ENCODE data around the gene SCAMP5. TPM values are rescaled to one million over a fixed set of nuclear protein-coding genes. Genes with fewer than 3 reads are reported as not detected.

The SCAMP5 gene
- total RNA-seq, 6 experiments from 2014 or later, result 6.4 to 11.2 (median 6.9) TPM

DNA sequence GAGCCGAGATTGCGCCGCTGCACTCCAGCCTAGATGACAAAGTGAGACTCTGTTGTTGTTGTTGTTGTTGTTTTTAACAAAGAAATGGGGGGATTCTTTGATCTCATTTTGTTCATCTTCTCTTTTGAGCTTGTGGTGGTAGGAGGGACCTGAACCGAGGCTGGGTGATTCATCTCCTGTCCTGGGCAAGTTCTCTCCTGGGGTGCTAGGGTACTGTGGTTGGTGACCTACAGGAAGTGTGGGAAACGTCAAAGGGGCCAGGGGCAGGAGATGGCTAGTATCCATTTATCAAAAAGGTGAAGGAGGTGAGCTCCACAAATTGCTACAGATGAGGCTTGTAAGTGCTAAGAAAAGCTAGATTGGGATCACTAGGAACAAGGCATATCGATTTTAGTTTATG is 42.3 kb downstream of the SCAMP5 start:
- Mint-ChIP-seq H3K36me3 (ENCODE audit: low read depth) (peaks cover 18% of the 10 kb centered on the region), H3K4me3 (no peak overlapping the region), H3K9me3 (no peaks in the 10 kb centered on the region), H3K27me3 (ENCODE audit: insufficient read depth) (peaks cover 7% of the 10 kb centered on the region), H3K4me1 (ENCODE audit: low read depth) (peaks cover 35% of the 10 kb centered on the region), H3K27ac (no peak overlapping the region)
- DNase-seq, result no peak
- TF ChIP-seq, protein P1, sequence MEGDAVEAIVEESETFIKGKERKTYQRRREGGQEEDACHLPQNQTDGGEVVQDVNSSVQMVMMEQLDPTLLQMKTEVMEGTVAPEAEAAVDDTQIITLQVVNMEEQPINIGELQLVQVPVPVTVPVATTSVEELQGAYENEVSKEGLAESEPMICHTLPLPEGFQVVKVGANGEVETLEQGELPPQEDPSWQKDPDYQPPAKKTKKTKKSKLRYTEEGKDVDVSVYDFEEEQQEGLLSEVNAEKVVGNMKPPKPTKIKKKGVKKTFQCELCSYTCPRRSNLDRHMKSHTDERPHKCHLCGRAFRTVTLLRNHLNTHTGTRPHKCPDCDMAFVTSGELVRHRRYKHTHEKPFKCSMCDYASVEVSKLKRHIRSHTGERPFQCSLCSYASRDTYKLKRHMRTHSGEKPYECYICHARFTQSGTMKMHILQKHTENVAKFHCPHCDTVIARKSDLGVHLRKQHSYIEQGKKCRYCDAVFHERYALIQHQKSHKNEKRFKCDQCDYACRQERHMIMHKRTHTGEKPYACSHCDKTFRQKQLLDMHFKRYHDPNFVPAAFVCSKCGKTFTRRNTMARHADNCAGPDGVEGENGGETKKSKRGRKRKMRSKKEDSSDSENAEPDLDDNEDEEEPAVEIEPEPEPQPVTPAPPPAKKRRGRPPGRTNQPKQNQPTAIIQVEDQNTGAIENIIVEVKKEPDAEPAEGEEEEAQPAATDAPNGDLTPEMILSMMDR (IDR thresholded peaks at IDR 0.05), result no peak

DNA sequence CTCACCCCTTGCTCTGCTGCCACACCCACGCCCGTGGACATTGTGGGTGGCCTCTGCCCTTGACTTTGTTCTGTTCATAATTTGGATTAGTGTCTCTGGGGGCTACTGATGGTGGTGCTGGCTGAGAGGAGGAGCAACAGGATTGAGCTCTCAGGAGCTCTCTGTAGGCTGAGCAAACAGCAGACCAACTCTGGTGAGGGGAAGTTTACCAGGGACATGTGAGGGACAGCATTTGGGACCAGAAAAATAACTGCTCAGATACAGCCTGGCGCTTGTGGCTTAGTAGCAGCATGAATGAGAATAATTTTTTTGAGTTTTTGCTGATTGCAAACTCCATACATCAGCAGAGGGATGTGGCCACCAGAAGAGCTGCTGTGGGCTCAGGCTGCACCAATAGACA is 42.9 kb downstream of the SCAMP5 start:
- Mint-ChIP-seq H3K4me1 (ENCODE audit: low read depth) (peaks cover 41% of the 10 kb centered on the region), H3K27ac (no peak overlapping the region), H3K4me3 (no peak overlapping the region), H3K36me3 (ENCODE audit: low read depth) (peaks cover 18% of the 10 kb centered on the region), H3K27me3 (ENCODE audit: insufficient read depth) (peaks cover 7% of the 10 kb centered on the region), H3K9me3 (no peaks in the 10 kb centered on the region)
- TF ChIP-seq, protein P1 (IDR thresholded peaks at IDR 0.05), result no peak
- no peak for DNase-seq

DNA sequence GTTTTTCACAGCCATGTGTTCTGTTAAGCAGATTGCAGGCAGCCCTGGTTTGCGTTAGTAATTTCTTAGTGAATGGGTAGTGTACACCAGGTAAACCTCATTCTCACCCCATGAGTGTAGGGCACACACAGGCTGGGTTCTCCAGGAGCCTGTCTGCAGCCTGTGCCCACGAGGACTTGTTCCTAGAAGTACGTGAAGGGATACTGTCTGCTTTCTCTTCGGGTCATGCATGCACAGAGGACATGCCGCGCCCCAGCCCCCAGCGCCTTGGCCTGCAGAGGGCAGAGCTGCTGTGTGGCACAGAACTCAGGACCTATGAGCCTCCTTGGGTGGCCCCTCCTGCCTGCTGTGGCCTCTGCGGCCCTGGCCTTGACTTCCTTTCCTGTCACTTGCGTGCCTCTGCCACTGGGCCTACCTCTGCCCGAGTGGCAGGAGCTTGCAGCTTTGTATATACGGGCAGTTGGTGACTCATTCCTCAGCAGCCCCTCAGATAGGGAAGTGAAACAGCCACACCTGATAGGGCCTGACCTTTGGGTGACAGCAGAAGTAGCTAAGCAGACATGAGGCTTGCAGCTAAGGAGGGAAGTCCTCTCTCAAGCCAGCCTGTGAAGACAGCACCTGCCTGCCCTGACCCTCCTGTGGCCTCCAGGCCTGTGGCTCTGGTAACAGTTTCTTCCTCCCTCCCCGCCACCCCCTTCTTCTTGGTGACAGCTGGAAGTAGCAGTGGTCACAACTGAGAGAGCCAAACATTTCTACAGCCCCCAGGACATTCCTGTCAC is 47.6 kb downstream of the SCAMP5 start:
- Mint-ChIP-seq H3K9me3 (no peaks in the 10 kb centered on the region), H3K27me3 (ENCODE audit: insufficient read depth) (peaks cover 5% of the 10 kb centered on the region), H3K27ac (peak overlapping the region; percentile 93), H3K4me1 (ENCODE audit: low read depth) (peaks cover 52% of the 10 kb centered on the region), H3K36me3 (ENCODE audit: low read depth) (peaks cover under 1% of the 10 kb centered on the region; the same call in 1 of the 2 replicates), H3K4me3 (peak overlapping the region; percentile 57)
- no peak for DNase-seq
- TF ChIP-seq, protein P1 (IDR thresholded peaks at IDR 0.05), result no peak; the same call in none of the 2 replicates

DNA sequence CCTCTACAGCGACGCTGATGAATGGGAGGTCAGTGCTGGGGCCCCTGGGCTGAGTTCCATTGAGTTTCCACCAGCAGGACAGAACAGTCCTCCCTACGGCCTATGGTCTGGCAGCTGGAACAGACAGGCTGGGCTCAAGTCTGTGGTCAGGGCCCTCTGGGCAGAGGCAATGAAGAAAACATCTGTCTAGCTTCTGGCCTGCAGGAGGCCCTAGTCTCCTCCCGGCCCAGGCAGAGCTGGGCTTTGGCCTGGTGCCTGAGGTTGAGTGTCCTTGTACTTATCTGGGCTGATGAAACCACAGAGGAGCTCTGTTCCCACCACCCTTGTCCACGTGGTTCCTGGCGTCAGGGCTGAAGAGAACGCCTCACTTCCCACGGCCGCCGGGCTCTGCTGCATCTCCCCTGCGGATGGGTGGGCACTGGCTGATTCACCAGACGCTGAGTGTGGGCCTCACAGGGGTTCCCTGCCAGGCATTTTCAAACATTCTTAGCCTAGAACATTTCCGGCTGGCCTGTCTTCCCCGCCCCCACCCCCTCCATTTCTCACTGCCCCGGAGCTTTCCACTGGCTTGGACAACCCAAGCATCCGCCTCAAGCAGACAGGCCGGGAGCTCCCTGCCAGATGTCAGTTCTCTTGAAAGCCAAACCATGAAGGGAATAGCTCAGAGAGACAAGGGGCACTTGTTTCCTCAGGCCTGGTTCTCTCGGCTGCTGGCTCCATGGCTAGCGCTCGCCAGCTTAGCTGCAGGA is 48.3 kb downstream of the SCAMP5 start:
- Mint-ChIP-seq H3K4me1 (ENCODE audit: low read depth) (peaks cover 47% of the 10 kb centered on the region), H3K36me3 (ENCODE audit: low read depth) (peaks cover 2% of the 10 kb centered on the region; the same call in 1 of the 2 replicates), H3K4me3 (peak overlapping the region; percentile 57), H3K27ac (peak overlapping the region; percentile 93), H3K9me3 (no peaks in the 10 kb centered on the region), H3K27me3 (ENCODE audit: insufficient read depth) (peaks cover 3% of the 10 kb centered on the region; the same call in 1 of the 2 replicates)
- TF ChIP-seq, protein P1 (IDR thresholded peaks at IDR 0.05), result peak; percentile 74
- peak; percentile 98 for DNase-seq

DNA sequence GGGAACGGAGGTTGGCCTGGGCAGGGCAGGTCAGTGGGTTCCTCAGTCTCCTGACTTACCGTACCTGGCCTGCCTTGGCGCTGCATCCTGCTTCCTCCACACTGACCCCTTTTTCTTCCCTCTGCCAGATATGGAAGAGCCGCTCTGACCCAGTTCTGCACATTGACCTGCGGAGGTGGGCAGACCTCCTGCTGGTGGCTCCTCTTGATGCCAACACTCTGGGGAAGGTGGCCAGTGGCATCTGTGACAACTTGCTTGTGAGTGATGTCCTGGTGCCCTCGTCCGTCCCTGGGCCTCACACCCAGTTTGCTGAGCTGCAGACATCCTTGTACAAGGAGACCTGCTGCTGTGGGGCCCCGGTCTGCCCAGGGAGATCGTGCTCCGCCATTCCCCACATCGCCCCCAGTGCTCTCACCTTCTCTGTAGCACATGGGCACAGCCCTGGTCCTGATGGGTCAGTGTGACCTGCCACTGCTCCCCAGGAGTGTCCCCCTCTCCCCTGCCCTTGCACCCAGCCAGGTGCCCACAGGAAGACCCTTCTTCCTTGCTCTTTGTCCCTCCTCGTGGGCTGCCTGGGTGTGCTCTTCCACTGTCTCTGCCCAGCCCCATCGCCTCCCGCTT is 49.0 kb downstream of the SCAMP5 start:
- Mint-ChIP-seq H3K27me3 (ENCODE audit: insufficient read depth) (peaks cover 3% of the 10 kb centered on the region; the same call in 1 of the 2 replicates), H3K9me3 (no peaks in the 10 kb centered on the region), H3K27ac (peak overlapping the region; percentile 93), H3K4me1 (ENCODE audit: low read depth) (peaks cover 47% of the 10 kb centered on the region), H3K4me3 (no peak overlapping the region), H3K36me3 (ENCODE audit: low read depth) (peaks cover 5% of the 10 kb centered on the region; the same call in 1 of the 2 replicates)
- TF ChIP-seq, protein P1 (IDR thresholded peaks at IDR 0.05), result no peak
- no peak for DNase-seq
